IMR-90 (cell line): ENCODE data around the gene PPIA. TPM values are rescaled to one million over a fixed set of nuclear protein-coding genes. Genes with fewer than 3 reads are reported as not detected.

Experiments used
- ATAC-seq: fragments of 200-7000 bp; cut with Tn5 transposase; 2 replicates; pipeline ENCODE4 v1.9.1; 2020; ENCODE audit warnings: low read depth, mild to moderate bottlenecking, moderate library complexity
- BruUV-seq: library from RNA; stranded (reverse); fragments of 400-500 nt; replicated peaks from 2 replicates; lab custom pipeline; 2021; lab: Mats Ljungman, UMichigan
- CTCF ChIA-PET: fragments of 300-600 bp; formaldehyde crosslinking; extraction: SDS; loops from one replicate; lab custom pipeline; 2021; ENCODE audit warnings: antibody characterized with exemption; lab: Yijun Ruan, JAX
- POLR2A ChIA-PET: fragments of 300-600 bp; sonication (Branson Sonifier 250); formaldehyde crosslinking; loops from one replicate; lab custom pipeline; 2022; ENCODE audit warnings: antibody characterized with exemption; ENCODE audit not compliant: unreplicated experiment; lab: Charles Lee
- DNase-seq: peaks from one replicate; pipeline ENCODE4 v3.0.0; 2013
- H2AFZ ChIP-seq: replicated peaks from 2 replicates; pipeline ENCODE3; 2013; ENCODE audit warnings: low read length, mild to moderate bottlenecking; ENCODE audit not compliant: poor library complexity
- H2AK5ac ChIP-seq: 2 replicates; pipeline ENCODE4 v1.6.1; 2013; ENCODE audit warnings: low read depth, low read length, inconsistent platforms
- H2AK9ac ChIP-seq: replicated peaks from 2 replicates; pipeline ENCODE3; 2013; ENCODE audit warnings: mild to moderate bottlenecking, low read depth, low read length, moderate library complexity; ENCODE audit not compliant: poor library complexity
- H2BK120ac ChIP-seq: 2 replicates; pipeline ENCODE4 v1.6.1; 2013; ENCODE audit warnings: low read depth, low read length, inconsistent platforms
- H2BK15ac ChIP-seq: 3 replicates; pipeline ENCODE4 v1.6.1; 2013; ENCODE audit warnings: low read depth, low read length, inconsistent platforms
- H2BK20ac ChIP-seq: 2 replicates; pipeline ENCODE4 v1.6.1; 2013; ENCODE audit warnings: low read depth, mild to moderate bottlenecking, inconsistent platforms, low read length, moderate library complexity
- H2BK5ac ChIP-seq: 2 replicates; pipeline ENCODE4 v1.6.1; 2013; ENCODE audit warnings: mild to moderate bottlenecking, low read depth, low read length, inconsistent platforms; ENCODE audit not compliant: poor library complexity, severe bottlenecking
- H3K14ac ChIP-seq: replicated peaks from 2 replicates; pipeline ENCODE4 v1.6.1; 2013; ENCODE audit warnings: low read depth, low read length, inconsistent platforms
- H3K18ac ChIP-seq: 2 replicates; pipeline ENCODE4 v1.6.1; 2013; ENCODE audit warnings: low read depth, low read length, control low read depth
- H3K23ac ChIP-seq: 2 replicates; pipeline ENCODE4 v1.6.1; 2013; ENCODE audit warnings: low read depth, low read length, inconsistent platforms
- H3K27ac ChIP-seq: 2 replicates; pipeline ENCODE4 v1.5.1; 2013; ENCODE audit warnings: mild to moderate bottlenecking, control low read depth, low read length; ENCODE audit not compliant: insufficient read depth
- H3K27me3 ChIP-seq: 2 replicates; pipeline ENCODE4 v1.6.1; 2013; ENCODE audit warnings: low read length; ENCODE audit not compliant: control insufficient read depth, insufficient read depth
- H3K36me3 ChIP-seq: 2 replicates; pipeline ENCODE4 v1.6.1; 2013; ENCODE audit warnings: low read length, mixed read lengths; ENCODE audit not compliant: control insufficient read depth, insufficient read depth
- H3K4ac ChIP-seq: 2 replicates; pipeline ENCODE4 v1.6.1; 2013; ENCODE audit warnings: low read depth, low read length, inconsistent platforms
- H3K4me1 ChIP-seq: 2 replicates; pipeline ENCODE4 v1.6.1; 2013; ENCODE audit warnings: low read length, mixed read lengths; ENCODE audit not compliant: control insufficient read depth, insufficient read depth
- H3K4me2 ChIP-seq: 2 replicates; pipeline ENCODE4 v1.6.1; 2013; ENCODE audit warnings: low read depth, mild to moderate bottlenecking, control low read depth, low read length, moderate library complexity
- H3K4me3 ChIP-seq: 2 replicates; pipeline ENCODE4 v1.5.1; 2013; ENCODE audit warnings: low read depth, mild to moderate bottlenecking, control low read depth, low read length, moderate library complexity; ENCODE audit not compliant: insufficient read depth
- H3K56ac ChIP-seq: 2 replicates; pipeline ENCODE4 v1.6.1; 2013; ENCODE audit warnings: low read length, inconsistent platforms; ENCODE audit not compliant: insufficient read depth; ENCODE audit errors: extremely low read depth
- H3K79me1 ChIP-seq, 2 experiments: 2 replicates each; pipeline ENCODE4 v1.6.1; 2013; ENCODE audit warnings: low read length in 2 of 2, inconsistent platforms in 1 of 2, low read depth in 1 of 2
- H3K9ac ChIP-seq: 2 replicates; pipeline ENCODE4 v1.6.1; 2013; ENCODE audit warnings: low read depth, low read length, control low read depth
- H3K9me1 ChIP-seq: 2 replicates; pipeline ENCODE4 v1.6.1; 2013; ENCODE audit warnings: low read length, inconsistent platforms; ENCODE audit not compliant: insufficient read depth
- H3K9me3 ChIP-seq: 2 replicates; pipeline ENCODE4 v1.6.1; 2013; ENCODE audit warnings: low read length; ENCODE audit not compliant: control insufficient read depth, insufficient read depth
- H4K20me1 ChIP-seq: 2 replicates; pipeline ENCODE4 v1.6.1; 2013; ENCODE audit warnings: low read length, inconsistent platforms; ENCODE audit not compliant: insufficient read depth
- H4K5ac ChIP-seq: 2 replicates; pipeline ENCODE4 v1.6.1; 2013; ENCODE audit warnings: mild to moderate bottlenecking, low read depth, low read length, control low read depth
- H4K8ac ChIP-seq, 2 experiments: 2 replicates each; pipeline ENCODE4 v1.6.1; 2013; ENCODE audit warnings: low read depth in 2 of 2, low read length in 2 of 2, control low read depth in 1 of 2, inconsistent platforms in 1 of 2
- H4K91ac ChIP-seq: 2 replicates; pipeline ENCODE4 v1.6.1; 2013; ENCODE audit warnings: low read depth, low read length, inconsistent platforms; ENCODE audit not compliant: insufficient read depth
- BHLHE40 ChIP-seq: fragments of 150-350 bp; IDR thresholded peaks from 2 replicates; pipeline ENCODE4 v1.6.1; 2016; ENCODE audit warnings: mild to moderate bottlenecking, low read depth, low read length
- FOS ChIP-seq: fragments of 150-350 bp; IDR thresholded peaks from 2 replicates; pipeline ENCODE4 v1.6.1; 2016; ENCODE audit warnings: low read depth, low read length
- MAFK ChIP-seq: IDR thresholded peaks from 2 replicates; pipeline ENCODE4 v1.6.1; 2012; ENCODE audit warnings: low read depth, low read length, improper control_type of control experiment
- MAZ ChIP-seq: IDR thresholded peaks from 2 replicates; pipeline ENCODE4 v1.6.1; 2012; ENCODE audit warnings: low read depth, mild to moderate bottlenecking, low read length, improper control_type of control experiment, moderate library complexity, borderline replicate concordance
- POLR2A ChIP-seq: IDR thresholded peaks from 2 replicates; pipeline ENCODE4 v1.6.1; 2012; ENCODE audit warnings: mild to moderate bottlenecking, low read depth, low read length
- RAD21 ChIP-seq: IDR thresholded peaks from 2 replicates; pipeline ENCODE4 v1.6.1; 2012; ENCODE audit warnings: low read length, improper control_type of control experiment
- RCOR1 ChIP-seq: IDR thresholded peaks from 2 replicates; pipeline ENCODE4 v1.6.1; 2012; ENCODE audit warnings: mild to moderate bottlenecking, low read length, improper control_type of control experiment; ENCODE audit not compliant: insufficient replicate concordance
- RFX5 ChIP-seq: IDR thresholded peaks from 2 replicates; pipeline ENCODE4 v1.8.0; 2012; ENCODE audit warnings: low read depth, mild to moderate bottlenecking, low read length, moderate library complexity
- WGBS, 2 experiments: methylation state at CpG; one replicate each; pipeline versions ENCODE4 v1.1.5 to v1.1.7; 2013; ENCODE audit warnings: missing lambda C conversion rate in 2 of 2; ENCODE audit not compliant: insufficient read length in 1 of 2; ENCODE audit errors: extremely low coverage in 2 of 2; 5-methylcytosine and 5-hydroxymethylcytosine counted together
- dilution Hi-C: fragments of 300-500 bp; cut with HindIII; formaldehyde crosslinking; loops from one replicate; pipeline ENCODE4 v1.14.3; 2018; ENCODE audit warnings: low sequenced_read_pairs; ENCODE audit not compliant: unreplicated experiment
- in situ Hi-C: fragments of 300-500 bp; cut with MboI; formaldehyde crosslinking; loops from 3 replicates; pipeline ENCODE4 v1.14.3; 2019; ENCODE audit warnings: low sequenced_read_pairs, inconsistent platforms, mixed read lengths
- intact Hi-C: fragments of 100-400 bp; cut with micrococcal nuclease; formaldehyde crosslinking; loops from 2 replicates; pipeline ENCODE4 v1.10.0; 2022
- polyA plus RNA-seq, 3 experiments: library from polyadenylated mRNA; depleted of rRNA; stranded (reverse); fragments of >200 nt; gene quantifications; 2 replicates each; pipeline ENCODE4 v1.2.3, GENCODE V29; 2012; ENCODE audit warnings: low replicate concordance in 1 of 3
- total RNA-seq: library from RNA; depleted of rRNA; stranded (reverse); fragments of >200 nt; gene quantifications from 2 replicates; pipeline ENCODE4 v1.2.3, GENCODE V29; 2012
- TF ChIP-seq, protein P1 (sequence below): fragments of 150-350 bp; IDR thresholded peaks from 2 replicates; pipeline ENCODE4 v1.6.1; 2016; ENCODE audit warnings: low read depth, mild to moderate bottlenecking, low read length, moderate library complexity, borderline replicate concordance
- TF ChIP-seq, protein P2 (sequence below): fragments of 150-350 bp; IDR thresholded peaks from 2 replicates; pipeline ENCODE4 v1.6.1; 2017; ENCODE audit warnings: mild to moderate bottlenecking, antibody characterized with exemption, low read length, low read depth
- TF ChIP-seq, protein P3 (sequence below): conservative IDR thresholded peaks from 2 replicates; pipeline ENCODE4 v1.5.1; 2012; ENCODE audit warnings: mild to moderate bottlenecking, low read depth, low read length, improper control_type of control experiment

The PPIA gene
- total and polyA plus RNA-seq, 2 of the 4 experiments (the other 2 are of a cell fraction), result 3,396 to 4,883 TPM

GRCh38 chr7:44776211-44776610, 20.3 kb upstream of the PPIA start:
- dilution Hi-C loops (no loop called here), intact Hi-C loops (no loop called here), in situ Hi-C loops (no loop called here)
- H4K5ac ChIP-seq, result no peak overlapping the region
- no TSS peak for BruUV-seq
- no peak overlapping the region for H3K4ac ChIP-seq
- H3K79me1 ChIP-seq, result no peaks in the 10 kb centered on the region
- no peak overlapping the region for H4K8ac ChIP-seq
- H2BK5ac ChIP-seq, result no peak overlapping the region
- H4K20me1 ChIP-seq, result no peaks in the 10 kb centered on the region
- H3K27ac ChIP-seq, result no peak overlapping the region
- H2BK15ac ChIP-seq, result no peak overlapping the region
- H3K9me1 ChIP-seq, result peaks cover 3% of the 10 kb centered on the region
- CTCF ChIA-PET, result no interaction called here
- H3K9me3 ChIP-seq, result peaks cover 2% of the 10 kb centered on the region; the same call in 1 of the 2 replicates
- H3K4me3 ChIP-seq, result no peak overlapping the region
- no peak for TF ChIP-seq RFX5
- TF ChIP-seq RAD21, result no peak
- TF ChIP-seq BHLHE40, result no peak
- no peak for TF ChIP-seq MAZ
- TF ChIP-seq, protein P1, sequence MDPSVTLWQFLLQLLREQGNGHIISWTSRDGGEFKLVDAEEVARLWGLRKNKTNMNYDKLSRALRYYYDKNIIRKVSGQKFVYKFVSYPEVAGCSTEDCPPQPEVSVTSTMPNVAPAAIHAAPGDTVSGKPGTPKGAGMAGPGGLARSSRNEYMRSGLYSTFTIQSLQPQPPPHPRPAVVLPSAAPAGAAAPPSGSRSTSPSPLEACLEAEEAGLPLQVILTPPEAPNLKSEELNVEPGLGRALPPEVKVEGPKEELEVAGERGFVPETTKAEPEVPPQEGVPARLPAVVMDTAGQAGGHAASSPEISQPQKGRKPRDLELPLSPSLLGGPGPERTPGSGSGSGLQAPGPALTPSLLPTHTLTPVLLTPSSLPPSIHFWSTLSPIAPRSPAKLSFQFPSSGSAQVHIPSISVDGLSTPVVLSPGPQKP, result no peak
- no peak for TF ChIP-seq MAFK
- TF ChIP-seq RCOR1, result no peak
- TF ChIP-seq, protein P2, sequence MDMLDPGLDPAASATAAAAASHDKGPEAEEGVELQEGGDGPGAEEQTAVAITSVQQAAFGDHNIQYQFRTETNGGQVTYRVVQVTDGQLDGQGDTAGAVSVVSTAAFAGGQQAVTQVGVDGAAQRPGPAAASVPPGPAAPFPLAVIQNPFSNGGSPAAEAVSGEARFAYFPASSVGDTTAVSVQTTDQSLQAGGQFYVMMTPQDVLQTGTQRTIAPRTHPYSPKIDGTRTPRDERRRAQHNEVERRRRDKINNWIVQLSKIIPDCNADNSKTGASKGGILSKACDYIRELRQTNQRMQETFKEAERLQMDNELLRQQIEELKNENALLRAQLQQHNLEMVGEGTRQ, result no peak
- TF ChIP-seq, protein P3, sequence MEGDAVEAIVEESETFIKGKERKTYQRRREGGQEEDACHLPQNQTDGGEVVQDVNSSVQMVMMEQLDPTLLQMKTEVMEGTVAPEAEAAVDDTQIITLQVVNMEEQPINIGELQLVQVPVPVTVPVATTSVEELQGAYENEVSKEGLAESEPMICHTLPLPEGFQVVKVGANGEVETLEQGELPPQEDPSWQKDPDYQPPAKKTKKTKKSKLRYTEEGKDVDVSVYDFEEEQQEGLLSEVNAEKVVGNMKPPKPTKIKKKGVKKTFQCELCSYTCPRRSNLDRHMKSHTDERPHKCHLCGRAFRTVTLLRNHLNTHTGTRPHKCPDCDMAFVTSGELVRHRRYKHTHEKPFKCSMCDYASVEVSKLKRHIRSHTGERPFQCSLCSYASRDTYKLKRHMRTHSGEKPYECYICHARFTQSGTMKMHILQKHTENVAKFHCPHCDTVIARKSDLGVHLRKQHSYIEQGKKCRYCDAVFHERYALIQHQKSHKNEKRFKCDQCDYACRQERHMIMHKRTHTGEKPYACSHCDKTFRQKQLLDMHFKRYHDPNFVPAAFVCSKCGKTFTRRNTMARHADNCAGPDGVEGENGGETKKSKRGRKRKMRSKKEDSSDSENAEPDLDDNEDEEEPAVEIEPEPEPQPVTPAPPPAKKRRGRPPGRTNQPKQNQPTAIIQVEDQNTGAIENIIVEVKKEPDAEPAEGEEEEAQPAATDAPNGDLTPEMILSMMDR, result no peak
- TF ChIP-seq POLR2A, result no peak
- no peak for TF ChIP-seq FOS
- WGBS, 2 experiments, result no CpG with 5 or more reads among the region's 3 CpGs
- H3K27me3 ChIP-seq, result no peaks in the 10 kb centered on the region; the same call in 1 of the 2 replicates
- no peak overlapping the region for H2AK5ac ChIP-seq
- no peak overlapping the region for H2AFZ ChIP-seq
- no peak overlapping the region for H3K23ac ChIP-seq
- no peak overlapping the region for H4K91ac ChIP-seq
- no peak overlapping the region for H3K4me2 ChIP-seq
- ATAC-seq, result no peak
- no peaks in the 10 kb centered on the region for H3K36me3 ChIP-seq
- no peak overlapping the region for H2BK20ac ChIP-seq
- H3K4me1 ChIP-seq, result no peaks in the 10 kb centered on the region
- DNase-seq, result no peak
- H2BK120ac ChIP-seq, result no peak overlapping the region
- H3K9ac ChIP-seq, result no peak overlapping the region
- POLR2A ChIA-PET, result no interaction called here
- no peak overlapping the region for H3K18ac ChIP-seq
- no peak overlapping the region for H2AK9ac ChIP-seq
- no peak overlapping the region for H3K56ac ChIP-seq
- no peak overlapping the region for H3K14ac ChIP-seq
